SK-N-SH (cell line): ENCODE data around the gene WDR82. TPM values are rescaled to one million over a fixed set of nuclear protein-coding genes. Genes with fewer than 3 reads are reported as not detected.

Experiments used
- CTCF ChIA-PET: fragments of 300-600, 350-600 bp; formaldehyde crosslinking; extraction: SDS; loops from one replicate; lab custom pipeline; 2021; lab: Yijun Ruan, JAX
- POLR2A ChIA-PET: fragments of 350-600 bp; sonication (Branson Sonifier 250); formaldehyde crosslinking; extraction: SDS; loops from one replicate; lab custom pipeline; 2020; ENCODE audit warnings: antibody characterized with exemption, inconsistent platforms; lab: Yijun Ruan, JAX
- DNase-seq: peaks from one replicate; pipeline ENCODE4 v3.0.0; 2012
- H2AFZ ChIP-seq: fragments of 200-600 bp; sonication (generic); 2 replicates; pipeline ENCODE4 v1.8.1; 2016; ENCODE audit warnings: antibody characterized with exemption, mild to moderate bottlenecking, low read depth
- H3F3A ChIP-seq: fragments of 200-600 bp; sonication (generic); replicated peaks from 2 replicates; pipeline ENCODE3; 2016; ENCODE audit warnings: antibody characterized with exemption, mild to moderate bottlenecking; ENCODE audit not compliant: insufficient read depth
- H3K27ac ChIP-seq, 2 experiments: fragments of 200-500 bp in 1 of 2; fragments of 200-600 bp in 1 of 2; sonication (Bioruptor generic) in 1 of 2; sonication (generic), shearing (Covaris generic) in 1 of 2; 2 replicates each; pipeline versions ENCODE4 v1.5.1 to v1.6.1; 2014 to 2016; ENCODE audit warnings: low read depth in 2 of 2, inconsistent platforms in 1 of 2, low read length in 1 of 2, mild to moderate bottlenecking in 1 of 2, mixed read lengths in 1 of 2
- H3K27me3 ChIP-seq: fragments of 200-600 bp; sonication (generic), shearing (Covaris generic); 2 replicates; pipeline ENCODE4 v1.6.1; 2016; ENCODE audit warnings: mixed run types; ENCODE audit not compliant: insufficient read depth
- H3K36me3 ChIP-seq, 2 experiments: fragments of 200-500 bp in 1 of 2; fragments of 200-600 bp in 1 of 2; sonication (Bioruptor generic) in 1 of 2; sonication (generic) in 1 of 2; replicated peaks in 1 of 2; 2 replicates each; pipeline versions ENCODE3 to v1.5.1; 2014 to 2016; ENCODE audit warnings: low read length in 1 of 2, mild to moderate bottlenecking in 1 of 2; ENCODE audit not compliant: insufficient read depth in 2 of 2, control insufficient read depth in 1 of 2
- H3K4me1 ChIP-seq, 2 experiments: fragments of 200-500 bp in 1 of 2; fragments of 200-600 bp in 1 of 2; sonication (Bioruptor generic) in 1 of 2; sonication (generic), shearing (Covaris generic) in 1 of 2; 2 replicates each; pipeline versions ENCODE4 v1.5.1 to v1.6.1; 2014 to 2016; ENCODE audit warnings: low read depth in 1 of 2, low read length in 1 of 2, mixed run types in 1 of 2; ENCODE audit not compliant: insufficient read depth in 2 of 2, control insufficient read depth in 1 of 2
- H3K4me2 ChIP-seq: fragments of 200-600 bp; sonication (generic), shearing (Covaris generic); 2 replicates; pipeline ENCODE4 v1.6.1; 2017; ENCODE audit warnings: mixed run types
- H3K4me3 ChIP-seq, 2 experiments: fragments of 200-500 bp in 1 of 2; fragments of 200-600 bp in 1 of 2; sonication (Bioruptor generic) in 1 of 2; sonication (generic), shearing (Covaris generic) in 1 of 2; 2 replicates each; pipeline versions ENCODE4 v1.5.1 to v1.8.1; 2014 to 2016; ENCODE audit warnings: low read depth in 2 of 2, inconsistent platforms in 1 of 2, low read length in 1 of 2, mild to moderate bottlenecking in 1 of 2, mixed read lengths in 1 of 2, moderate library complexity in 1 of 2
- H3K79me2 ChIP-seq: fragments of 200-600 bp; sonication (generic); 2 replicates; pipeline ENCODE4 v1.8.1; 2017; ENCODE audit warnings: mild to moderate bottlenecking; ENCODE audit not compliant: insufficient read depth
- H3K9ac ChIP-seq: fragments of 200-600 bp; sonication (generic); 2 replicates; pipeline ENCODE4 v1.6.1; 2017; ENCODE audit warnings: mixed run types
- H3K9me2 ChIP-seq: fragments of 200-600 bp; sonication (generic); 2 replicates; pipeline ENCODE4 v1.6.1; 2017; ENCODE audit warnings: mixed run types
- H3K9me3 ChIP-seq: fragments of 200-600 bp; sonication (generic); 2 replicates; pipeline ENCODE4 v1.6.1; 2017; ENCODE audit warnings: mixed run types, mild to moderate bottlenecking, moderate library complexity
- H4K20me1 ChIP-seq: fragments of 200-600 bp; sonication (generic); 2 replicates; pipeline ENCODE4 v1.6.1; 2017; ENCODE audit warnings: mild to moderate bottlenecking, mixed run types; ENCODE audit not compliant: insufficient read depth
- CHD2 ChIP-seq: fragments of 150-350 bp; IDR thresholded peaks from 2 replicates; pipeline ENCODE4 v1.6.1; 2018; ENCODE audit warnings: low read length; ENCODE audit not compliant: partially characterized antibody
- EP300 ChIP-seq, 2 experiments: IDR thresholded peaks; 2 replicates each; pipeline versions ENCODE4 v1.4.0 to v1.6.1; 2012; ENCODE audit warnings: borderline replicate concordance in 1 of 2, low read depth in 1 of 2, low read length in 1 of 2
- EZH2phosphoT487 ChIP-seq: fragments of 200-600 bp; sonication (generic); IDR thresholded peaks from 2 replicates; pipeline ENCODE4 v1.6.1; 2017; ENCODE audit warnings: low read depth, mixed run types, mild to moderate bottlenecking, antibody characterized with exemption, moderate library complexity, borderline replicate concordance
- GABPA ChIP-seq: IDR thresholded peaks from 2 replicates; pipeline ENCODE4 v1.4.0; 2012; ENCODE audit warnings: low read depth, mild to moderate bottlenecking
- NFIC ChIP-seq: IDR thresholded peaks from 2 replicates; pipeline ENCODE4 v1.4.0; 2012; ENCODE audit warnings: borderline replicate concordance
- NRF1 ChIP-seq: IDR thresholded peaks from 2 replicates; pipeline ENCODE4 v1.6.1; 2012; ENCODE audit warnings: low read depth, mild to moderate bottlenecking, low read length
- POLR2AphosphoS5 ChIP-seq: IDR thresholded peaks from 2 replicates; pipeline ENCODE4 v1.6.1; 2012; ENCODE audit warnings: low read depth, low read length
- RAD21 ChIP-seq: IDR thresholded peaks from 2 replicates; pipeline ENCODE4 v1.6.1; 2012; ENCODE audit warnings: mild to moderate bottlenecking, low read length
- RFX5 ChIP-seq: IDR thresholded peaks from 2 replicates; pipeline ENCODE4 v1.6.1; 2012; ENCODE audit warnings: mild to moderate bottlenecking, improper control_type of control experiment, low read length
- SIN3A ChIP-seq: IDR thresholded peaks from 2 replicates; pipeline ENCODE4 v1.6.1; 2012; ENCODE audit warnings: low read depth, mild to moderate bottlenecking, low read length, moderate library complexity, borderline replicate concordance
- ZBTB33 ChIP-seq: IDR thresholded peaks from 2 replicates; pipeline ENCODE4 v1.4.0; 2012; ENCODE audit warnings: low read depth, borderline replicate concordance
- WGBS: methylation state at CpG from one replicate; pipeline ENCODE4 v1.1.6; 2017; ENCODE audit warnings: low lambda C conversion rate; 5-methylcytosine and 5-hydroxymethylcytosine counted together
- polyA plus RNA-seq, 3 experiments: library from polyadenylated mRNA; depleted of rRNA; stranded (reverse); fragments of >200 nt; gene quantifications; 2 replicates each; pipeline ENCODE4 v1.2.3, GENCODE V29; 2012
- TF ChIP-seq, protein P1 (sequence below): IDR thresholded peaks from 2 replicates; pipeline ENCODE4 v1.6.1; 2012; ENCODE audit warnings: mild to moderate bottlenecking, low read depth, low read length, moderate library complexity

The WDR82 gene
- polyA plus RNA-seq, 1 of the 3 experiments (the other 2 are of a cell fraction), result 41.2 TPM

DNA sequence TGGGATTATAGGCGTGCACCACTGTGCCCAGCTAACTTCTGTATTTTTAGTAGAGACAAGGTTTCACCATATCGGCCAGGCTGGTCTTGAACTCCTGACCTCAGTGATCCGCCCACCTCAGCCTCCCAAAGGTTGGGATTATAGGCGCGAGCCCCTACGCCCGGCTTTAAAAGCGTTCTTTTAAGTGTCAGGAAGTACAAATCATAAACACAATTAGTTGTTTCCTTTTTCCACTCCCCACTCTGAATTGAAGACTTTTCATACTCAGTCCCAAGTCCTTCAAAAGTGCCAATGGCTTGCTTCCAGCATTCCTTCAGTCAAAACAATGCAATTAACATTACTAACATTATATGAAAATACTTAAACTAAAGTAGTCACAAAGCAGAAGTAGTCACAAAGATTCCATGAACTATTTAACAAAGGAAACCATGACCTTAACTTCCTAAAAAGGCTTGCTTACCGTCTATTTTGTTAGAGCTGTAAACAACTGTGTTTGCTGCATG, 8.1 kb downstream of the WDR82 start:
- Histone ChIP-seq H3K4me2 (no peak overlapping the region), H3K9me2 (no peaks in the 10 kb centered on the region), H4K20me1 (peaks cover 87% of the 10 kb centered on the region), H3K27ac (no peak overlapping the region), H3K36me3 (peaks cover 47 to 78% of the 10 kb centered on the region in 2 experiments), H3K4me3 (no peak overlapping the region), H3K9me3 (no peaks in the 10 kb centered on the region), H3F3A (peaks cover 9% of the 10 kb centered on the region), H3K4me1 (peaks cover 0 to under 1% of the 10 kb centered on the region in 2 experiments; a peak in 1 of 4 replicates), H2AFZ (no peak overlapping the region), H3K9ac (no peak overlapping the region), H3K27me3 (no peaks in the 10 kb centered on the region), H3K79me2 (peaks cover 98% of the 10 kb centered on the region)
- ChIA-PET CTCF (interaction anchor here (0.7 to 2.6 kb wide), 3 partner anchors 38 to 213 kb away, joined by 3 to 9 read pairs (median 6); no protein-coding TSS in a partner anchor), POLR2A (interaction anchor here (1.3 kb wide), 1 partner anchor 11 kb away, joined by 3 read pairs; no protein-coding TSS in a partner anchor)
- TF ChIP-seq, protein P1, sequence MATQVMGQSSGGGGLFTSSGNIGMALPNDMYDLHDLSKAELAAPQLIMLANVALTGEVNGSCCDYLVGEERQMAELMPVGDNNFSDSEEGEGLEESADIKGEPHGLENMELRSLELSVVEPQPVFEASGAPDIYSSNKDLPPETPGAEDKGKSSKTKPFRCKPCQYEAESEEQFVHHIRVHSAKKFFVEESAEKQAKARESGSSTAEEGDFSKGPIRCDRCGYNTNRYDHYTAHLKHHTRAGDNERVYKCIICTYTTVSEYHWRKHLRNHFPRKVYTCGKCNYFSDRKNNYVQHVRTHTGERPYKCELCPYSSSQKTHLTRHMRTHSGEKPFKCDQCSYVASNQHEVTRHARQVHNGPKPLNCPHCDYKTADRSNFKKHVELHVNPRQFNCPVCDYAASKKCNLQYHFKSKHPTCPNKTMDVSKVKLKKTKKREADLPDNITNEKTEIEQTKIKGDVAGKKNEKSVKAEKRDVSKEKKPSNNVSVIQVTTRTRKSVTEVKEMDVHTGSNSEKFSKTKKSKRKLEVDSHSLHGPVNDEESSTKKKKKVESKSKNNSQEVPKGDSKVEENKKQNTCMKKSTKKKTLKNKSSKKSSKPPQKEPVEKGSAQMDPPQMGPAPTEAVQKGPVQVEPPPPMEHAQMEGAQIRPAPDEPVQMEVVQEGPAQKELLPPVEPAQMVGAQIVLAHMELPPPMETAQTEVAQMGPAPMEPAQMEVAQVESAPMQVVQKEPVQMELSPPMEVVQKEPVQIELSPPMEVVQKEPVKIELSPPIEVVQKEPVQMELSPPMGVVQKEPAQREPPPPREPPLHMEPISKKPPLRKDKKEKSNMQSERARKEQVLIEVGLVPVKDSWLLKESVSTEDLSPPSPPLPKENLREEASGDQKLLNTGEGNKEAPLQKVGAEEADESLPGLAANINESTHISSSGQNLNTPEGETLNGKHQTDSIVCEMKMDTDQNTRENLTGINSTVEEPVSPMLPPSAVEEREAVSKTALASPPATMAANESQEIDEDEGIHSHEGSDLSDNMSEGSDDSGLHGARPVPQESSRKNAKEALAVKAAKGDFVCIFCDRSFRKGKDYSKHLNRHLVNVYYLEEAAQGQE, result no peak
- TF ChIP-seq RAD21, result no peak
- no peak for TF ChIP-seq EZH2phosphoT487
- no peak for TF ChIP-seq RFX5
- TF ChIP-seq EP300 (IDR thresholded peaks at IDR 0.05; ENCODE audit: borderline replicate concordance in 1 of 2, low read depth in 1 of 2, low read length in 1 of 2), result no peak
- no peak for TF ChIP-seq ZBTB33
- TF ChIP-seq NFIC, result no peak
- no peak for TF ChIP-seq SIN3A
- WGBS, result 84% methylated on average over 9 of the region's 9 CpGs
- no peak for DNase-seq

GRCh38 chr3:52269776-52270175, 8.7 kb downstream of the WDR82 start:
- H3K4me2 ChIP-seq, result no peak overlapping the region
- H3K9ac ChIP-seq, result no peak overlapping the region
- TF ChIP-seq GABPA (no peak), CHD2 (no peak), POLR2AphosphoS5 (no peak), NRF1 (no peak), EZH2phosphoT487 (no peak)

More at GRCh38 chr3:52269776-52270175, 8.7 kb downstream of the WDR82 start:
- Histone ChIP-seq H3K27ac (no peak overlapping the region), H3K79me2 (peaks cover 98% of the 10 kb centered on the region), H3K4me3 (no peak overlapping the region), H3K36me3 (peaks cover 48 to 79% of the 10 kb centered on the region in 2 experiments), H4K20me1 (peaks cover 81% of the 10 kb centered on the region), H3F3A (peaks cover 9% of the 10 kb centered on the region), H3K9me2 (no peaks in the 10 kb centered on the region), H2AFZ (no peak overlapping the region), H3K27me3 (no peaks in the 10 kb centered on the region), H3K9me3 (no peaks in the 10 kb centered on the region), H3K4me1 (no peaks in the 10 kb centered on the region)
- POLR2A ChIA-PET, result no interaction called here
- 75% methylated on average over 3 of the region's 3 CpGs for WGBS
- CTCF ChIA-PET, result no interaction called here
- no peak for DNase-seq
